Neural progenitor cell (in vitro differentiated cells): ENCODE measurements around the gene ADGRD1.

Experiments used
- CTCF ChIP-seq: fragments of 200-600 bp; sonication (generic); IDR thresholded peaks from 2 replicates; pipeline ENCODE4 v1.5.1; 2017; ENCODE audit warnings: antibody characterized with exemption, mild to moderate bottlenecking
- EZH2 ChIP-seq: fragments of 200-600 bp; sonication (generic); IDR thresholded peaks from 2 replicates; pipeline ENCODE4 v1.6.1; 2017; ENCODE audit warnings: antibody characterized with exemption, mild to moderate bottlenecking, moderate library complexity

DNA sequence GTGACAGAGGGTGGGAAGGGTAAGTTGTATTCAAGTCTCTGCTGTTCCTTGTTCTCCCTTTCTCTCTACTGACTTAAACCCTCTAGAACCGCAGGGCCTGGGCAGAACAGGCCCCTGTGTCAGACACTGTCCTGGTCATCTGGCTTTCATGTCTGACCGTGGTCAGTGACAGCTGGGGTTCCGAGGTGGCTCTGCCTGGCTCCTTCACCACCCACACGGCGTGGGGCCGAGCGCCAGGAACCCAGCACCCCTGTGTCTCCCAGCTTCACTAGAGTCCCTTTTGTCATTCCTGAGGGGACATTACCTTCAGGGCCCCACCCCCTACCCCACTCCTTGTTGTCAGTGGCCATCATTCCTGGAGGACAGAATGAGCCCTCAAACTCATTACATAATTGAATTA is 168.9 kb downstream of the ADGRD1 start:
- TF ChIP-seq EZH2 (no peak), CTCF (no peak)
